ENCODE measurements around the gene PGC.

PGC gene

GRCh38 chr6:41719436-41720261, 27.5 kb downstream of the PGC start:
- CTCF ChIA-PET: interaction anchor here (1.2 to 7.6 kb wide), 7 partner anchors 10 to 201 kb away, joined by 3 to 136 read pairs (median 5); partner anchors contain the start of genes BYSL, MED20 and TOMM6
- TF ChIP-seq CTCF (IDR thresholded peaks at IDR 0.05; ENCODE audit: control extremely low read depth, extremely low read depth, low read depth, missing control alignments): no peak
- POLR2A ChIA-PET: interaction anchor here (1.4 to 5.2 kb wide), 3 partner anchors 9 to 14 kb away, joined by 6 to 39 read pairs (median 13); no protein-coding TSS in a partner anchor
- DNase-seq (ENCODE audit: extremely low spot score): no peak

DNA sequence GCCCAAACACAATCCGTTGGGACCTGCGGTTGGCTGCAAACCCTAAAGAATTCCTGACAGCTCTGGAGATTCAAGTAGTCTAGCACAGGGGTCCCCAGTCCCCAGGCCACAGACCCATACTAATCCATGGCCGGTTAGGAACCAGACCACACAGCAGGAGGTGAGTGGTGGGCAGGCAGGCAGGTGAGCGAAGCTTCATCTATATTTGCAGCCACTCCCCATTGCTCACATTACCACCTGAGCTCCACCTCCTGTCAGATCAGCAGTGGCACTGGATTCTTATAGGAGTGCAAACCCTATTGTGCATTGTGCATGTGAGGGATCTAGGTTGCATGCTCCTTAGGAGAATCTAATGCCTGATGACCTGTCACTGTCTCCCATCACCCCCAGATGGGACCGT, 28.4 kb downstream of the PGC start:
- ChIA-PET CTCF (interaction anchor here (1.8 to 7.6 kb wide), 3 partner anchors 13 to 35 kb away, joined by 9 to 136 read pairs (median 18); no protein-coding TSS in a partner anchor), POLR2A (interaction anchor here (1.4 to 5.2 kb wide), 3 partner anchors 10 to 15 kb away, joined by 6 to 39 read pairs (median 13); no protein-coding TSS in a partner anchor)
- TF ChIP-seq CTCF (IDR thresholded peaks at IDR 0.05; ENCODE audit: control extremely low read depth, extremely low read depth, low read depth, missing control alignments): no peak
- no peak for DNase-seq (ENCODE audit: extremely low spot score)

- ChIA-PET CTCF (interaction anchor here (0.8 to 7.6 kb wide), 9 partner anchors 8 to 204 kb away, joined by 3 to 136 read pairs (median 4); partner anchors contain the start of genes BYSL, MED20 and TFEB), POLR2A (interaction anchor here (0.6 to 3.7 kb wide), 3 partner anchors 8 to 1164 kb away, joined by 3 to 20 read pairs (median 5); no protein-coding TSS in a partner anchor)
- DNase-seq (ENCODE audit: extremely low spot score): no peak
- TF ChIP-seq CTCF (IDR thresholded peaks at IDR 0.05; ENCODE audit: control extremely low read depth, extremely low read depth, low read depth, missing control alignments): no peak
Observed at GRCh38 chr6:41717392-41717736, 29.8 kb downstream of the PGC start.

DNA sequence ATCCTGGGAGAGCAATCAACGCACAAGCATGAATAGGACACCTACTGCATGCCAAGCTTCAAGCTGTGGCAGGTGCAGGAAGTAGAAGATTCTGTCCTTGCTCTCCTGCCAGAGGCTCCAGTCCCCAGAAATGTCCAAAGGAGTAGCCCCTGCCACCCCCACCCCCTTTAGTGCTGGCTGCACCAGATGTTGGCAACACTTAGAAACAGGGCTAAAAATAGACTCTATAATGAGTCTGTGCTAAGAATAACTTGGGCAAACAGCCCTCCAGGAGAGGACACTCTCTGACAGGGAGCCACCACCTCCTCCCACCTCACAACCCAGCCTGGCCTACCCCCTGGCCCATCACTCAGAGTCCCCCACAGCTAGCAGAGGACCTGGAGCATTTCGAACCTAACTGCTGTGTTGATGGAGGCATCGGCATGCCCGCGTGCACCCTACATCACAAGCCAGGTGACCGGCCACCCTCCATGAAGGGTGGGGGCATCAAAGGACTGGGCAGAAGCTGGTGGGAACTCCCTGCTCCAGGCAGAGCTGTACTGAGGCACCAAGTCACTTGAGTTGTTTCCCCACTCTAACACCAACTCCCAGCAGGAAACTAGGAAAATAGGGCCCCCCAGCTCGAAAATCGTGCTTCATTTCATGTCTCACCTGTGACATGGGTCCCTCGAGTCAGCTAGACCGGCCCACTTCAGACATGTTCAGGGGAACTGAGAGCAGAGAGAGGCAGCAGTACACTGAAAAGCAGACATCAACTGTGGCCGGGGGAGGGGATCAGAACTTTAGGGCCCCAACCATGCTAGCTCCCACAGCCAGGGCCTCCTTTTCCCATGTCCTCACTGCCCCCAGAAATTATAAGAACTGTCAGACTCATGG, 30.4 kb downstream of the PGC start:
- DNase-seq (ENCODE audit: extremely low spot score): no peak
- CTCF ChIA-PET: interaction anchor here (0.8 to 7.6 kb wide), 10 partner anchors 8 to 349 kb away, joined by 3 to 136 read pairs (median 4); partner anchors contain the start of genes BYSL, MED20 and TFEB
- TF ChIP-seq CTCF (IDR thresholded peaks at IDR 0.05; ENCODE audit: control extremely low read depth, extremely low read depth, low read depth, missing control alignments): no peak
- POLR2A ChIA-PET: interaction anchor here (0.6 to 3.7 kb wide), 5 partner anchors 8 to 1165 kb away, joined by 3 to 20 read pairs (median 4); no protein-coding TSS in a partner anchor

DNA sequence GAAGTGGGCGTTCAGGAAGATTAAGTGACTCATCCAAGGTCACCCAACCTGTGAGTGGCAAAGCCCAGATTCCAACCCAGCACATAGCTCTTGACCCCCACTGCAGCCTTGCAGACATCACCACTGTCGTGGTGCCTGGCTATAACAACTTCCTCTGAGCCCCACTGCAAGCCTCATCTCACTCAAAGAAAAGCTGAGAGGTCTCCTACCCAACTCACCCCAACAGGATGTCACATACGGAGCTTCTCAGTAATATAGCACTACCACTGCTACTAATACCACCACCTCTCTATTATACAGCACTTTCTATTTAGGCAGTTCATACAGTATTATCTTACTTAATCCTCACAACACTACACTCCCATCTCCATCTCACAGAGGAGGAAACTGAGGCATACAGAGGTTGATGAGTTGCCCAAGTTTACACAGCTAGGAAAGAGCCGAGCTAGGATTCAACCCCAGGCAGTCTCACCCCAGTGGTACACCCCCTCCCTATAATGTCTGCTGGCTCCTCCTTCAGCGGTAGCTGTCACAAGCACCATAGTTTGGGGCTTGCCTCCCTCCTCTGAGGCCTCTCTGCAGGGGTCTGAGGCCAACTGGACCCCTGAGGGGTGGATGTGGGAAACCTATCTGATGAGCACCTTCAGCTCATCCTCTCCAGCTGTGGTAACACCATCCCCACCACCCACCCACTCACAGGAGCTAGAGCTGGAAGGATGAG, 31.2 kb downstream of the PGC start:
- no peak for TF ChIP-seq CTCF (IDR thresholded peaks at IDR 0.05; ENCODE audit: control extremely low read depth, extremely low read depth, low read depth, missing control alignments)
- DNase-seq (ENCODE audit: extremely low spot score): no peak
- POLR2A ChIA-PET: interaction anchor here (0.7 to 3.7 kb wide), 7 partner anchors 8 to 199 kb away, joined by 3 to 20 read pairs (median 3); no protein-coding TSS in a partner anchor
- CTCF ChIA-PET: interaction anchor here (1.1 to 7.6 kb wide), 7 partner anchors 9 to 348 kb away, joined by 3 to 136 read pairs (median 4); partner anchors contain the start of gene TFEB
